ENCODE data around the gene ZC3H12C. TPM values are rescaled to one million over a fixed set of nuclear protein-coding genes. Genes with fewer than 3 reads are reported as not detected.
"Not testable (repeated sequence)": the region's sequence is repeated elsewhere in the genome, so short reads cannot be mapped to it uniquely, and the experiment has no call there.

ZC3H12C gene
- total and polyA plus RNA-seq, 5 donors from 2014 or later, result 0.02 to 3.0 (median 0.14) TPM; not detected in 1

DNA sequence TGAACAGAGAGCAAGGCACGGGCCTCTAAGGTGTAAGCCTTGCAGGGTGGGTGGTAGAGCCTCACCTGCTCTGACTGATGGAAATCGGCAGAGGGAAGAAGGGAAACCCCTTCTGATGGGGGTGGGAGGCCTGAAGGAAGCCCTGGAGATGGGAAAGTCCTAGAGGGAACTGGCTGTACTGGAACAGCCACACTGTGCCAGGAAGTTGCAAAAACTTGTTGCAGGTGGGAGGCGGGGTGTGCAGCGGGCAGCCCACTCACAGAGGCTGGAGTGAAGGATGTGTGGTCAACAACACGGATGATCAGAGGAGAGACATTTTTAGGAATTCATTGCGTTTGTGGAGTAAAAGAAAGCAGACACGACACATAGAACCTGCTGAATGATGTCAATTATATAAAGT, 91.3 kb downstream of the ZC3H12C start:
- Histone ChIP-seq H3K36me3 (ENCODE audit: control insufficient read depth, insufficient read depth, low read length) (no peaks in the 10 kb centered on the region), H3K4me3 (ENCODE audit: low read depth, low read length) (no peak overlapping the region), H3K9me3 (ENCODE audit: control insufficient read depth in 2 of 2, low read length in 2 of 2) (no peaks in the 10 kb centered on the region), H3K27ac (ENCODE audit: insufficient read depth, low read length, poor library complexity, severe bottlenecking) (no peak overlapping the region), H3K4me1 (ENCODE audit: control insufficient read depth, insufficient read depth, low read length, poor library complexity, severe bottlenecking) (no peaks in the 10 kb centered on the region), H3K27me3 (ENCODE audit: control insufficient read depth, insufficient read depth, low read length) (no peaks in the 10 kb centered on the region)
- no peak overlapping the region for H3K27ac Mint-ChIP-seq
- DNase-seq, result no peak
- H3K4me1 Mint-ChIP-seq, result no peaks in the 10 kb centered on the region
- no peaks in the 10 kb centered on the region for H3K9me3 Mint-ChIP-seq
- no peak for ATAC-seq (ENCODE audit: low read depth in 2 of 2)
- no peaks in the 10 kb centered on the region for H3K27me3 Mint-ChIP-seq
- H3K36me3 Mint-ChIP-seq, result no peaks in the 10 kb centered on the region
- no peak overlapping the region for H3K4me3 Mint-ChIP-seq

DNA sequence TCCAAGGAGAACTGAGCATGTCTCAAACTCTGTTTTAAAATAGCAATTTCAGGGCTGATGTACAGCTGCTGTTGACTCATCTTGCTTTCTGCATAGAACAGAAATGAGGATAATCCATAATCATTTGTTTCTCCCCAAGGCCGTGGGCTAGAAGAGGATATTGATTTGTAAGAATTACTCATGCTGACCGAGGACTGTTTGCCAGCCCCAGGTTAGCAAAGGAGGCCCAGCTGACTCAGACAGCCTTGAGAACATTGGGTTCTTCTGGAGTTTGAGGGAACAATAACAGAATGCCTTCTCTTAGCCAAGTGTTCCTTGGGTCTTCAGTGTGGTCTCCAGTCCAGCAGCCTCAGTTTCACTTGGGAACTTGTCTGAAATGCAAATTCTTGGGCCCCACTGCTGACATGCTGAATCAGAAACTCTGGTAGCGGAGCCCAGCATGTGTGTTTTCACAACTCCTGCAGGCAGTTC, 92.0 kb downstream of the ZC3H12C start:
- DNase-seq (no peak), ATAC-seq (ENCODE audit: low read depth in 2 of 2) (no peak)
- Histone ChIP-seq H3K9me3 (ENCODE audit: control insufficient read depth in 2 of 2, low read length in 2 of 2) (no peaks in the 10 kb centered on the region), H3K27ac (ENCODE audit: insufficient read depth, low read length, poor library complexity, severe bottlenecking) (no peak overlapping the region), H3K36me3 (ENCODE audit: control insufficient read depth, insufficient read depth, low read length) (no peaks in the 10 kb centered on the region), H3K27me3 (ENCODE audit: control insufficient read depth, insufficient read depth, low read length) (no peaks in the 10 kb centered on the region), H3K4me3 (ENCODE audit: low read depth, low read length) (no peak overlapping the region), H3K4me1 (ENCODE audit: control insufficient read depth, insufficient read depth, low read length, poor library complexity, severe bottlenecking) (no peaks in the 10 kb centered on the region)
- H3K4me1 Mint-ChIP-seq, result no peaks in the 10 kb centered on the region
- no peak overlapping the region for H3K27ac Mint-ChIP-seq
- no peak overlapping the region for H3K4me3 Mint-ChIP-seq
- no peaks in the 10 kb centered on the region for H3K36me3 Mint-ChIP-seq
- no peaks in the 10 kb centered on the region for H3K9me3 Mint-ChIP-seq
- no peaks in the 10 kb centered on the region for H3K27me3 Mint-ChIP-seq

DNA sequence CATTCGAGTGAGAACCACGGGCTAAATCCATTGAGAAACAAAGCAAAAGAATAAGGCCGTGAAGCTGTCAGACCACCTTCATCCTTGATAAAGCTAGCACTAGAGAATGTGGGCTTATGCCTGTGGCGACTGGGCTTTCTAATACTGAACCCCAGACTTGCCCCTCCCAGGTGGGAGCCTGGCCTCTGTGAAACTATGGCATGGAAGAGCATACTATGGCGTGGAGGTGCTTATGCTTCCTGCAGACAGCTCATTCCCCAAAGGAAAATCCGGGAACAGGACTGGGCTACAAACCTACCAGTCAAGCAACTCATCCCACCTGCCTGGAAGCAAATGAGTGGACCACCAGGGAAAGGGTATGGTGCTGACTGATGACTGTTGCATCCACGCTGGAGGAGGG, 92.4 kb downstream of the ZC3H12C start:
- H3K4me1 Mint-ChIP-seq, result no peaks in the 10 kb centered on the region

DNA sequence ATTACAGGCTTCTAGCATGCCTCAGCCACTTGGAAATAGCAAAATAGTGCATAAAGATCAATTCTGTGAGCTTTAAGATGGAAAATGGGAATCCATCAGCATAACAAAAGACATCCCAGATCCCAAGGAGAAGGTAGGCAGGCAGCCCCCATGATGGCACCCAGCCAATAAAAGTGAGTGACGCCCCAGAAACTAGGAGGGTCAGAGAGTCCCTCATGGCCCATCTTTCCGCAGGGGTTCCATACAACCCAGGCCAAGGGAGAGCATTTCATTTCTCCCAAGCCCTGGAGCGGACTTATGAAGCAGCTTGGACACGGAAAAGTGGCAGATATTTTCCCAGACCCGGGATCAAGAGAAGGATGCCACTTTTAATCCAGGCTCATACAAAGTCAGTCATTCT, 93.3 kb downstream of the ZC3H12C start:
- Mint-ChIP-seq H3K36me3 (no peaks in the 10 kb centered on the region), H3K9me3 (no peaks in the 10 kb centered on the region), H3K4me1 (no peaks in the 10 kb centered on the region), H3K27ac (no peak overlapping the region), H3K27me3 (no peaks in the 10 kb centered on the region), H3K4me3 (no peak overlapping the region)
- H3K4me3 ChIP-seq (ENCODE audit: low read depth, low read length), result no peak overlapping the region
- no peaks in the 10 kb centered on the region for H3K4me1 ChIP-seq (ENCODE audit: control insufficient read depth, insufficient read depth, low read length, poor library complexity, severe bottlenecking)
- no peak for DNase-seq
- H3K9me3 ChIP-seq (ENCODE audit: control insufficient read depth in 2 of 2, low read length in 2 of 2), result no peaks in the 10 kb centered on the region
- no peaks in the 10 kb centered on the region for H3K27me3 ChIP-seq (ENCODE audit: control insufficient read depth, insufficient read depth, low read length)
- no peak overlapping the region for H3K27ac ChIP-seq (ENCODE audit: insufficient read depth, low read length, poor library complexity, severe bottlenecking)
- no peak for ATAC-seq (ENCODE audit: low read depth in 2 of 2)
- H3K36me3 ChIP-seq (ENCODE audit: control insufficient read depth, insufficient read depth, low read length), result no peaks in the 10 kb centered on the region

More for the DNA sequence above, 92.4 kb downstream of the ZC3H12C start:
- no peak overlapping the region for H3K27ac Mint-ChIP-seq
- no peak overlapping the region for H3K27ac ChIP-seq (ENCODE audit: insufficient read depth, low read length, poor library complexity, severe bottlenecking)
- no peak overlapping the region for H3K4me3 ChIP-seq (ENCODE audit: low read depth, low read length)
- H3K36me3 Mint-ChIP-seq, result no peaks in the 10 kb centered on the region
- no peak overlapping the region for H3K4me3 Mint-ChIP-seq
- H3K9me3 Mint-ChIP-seq, result no peaks in the 10 kb centered on the region
- no peaks in the 10 kb centered on the region for H3K36me3 ChIP-seq (ENCODE audit: control insufficient read depth, insufficient read depth, low read length)
- DNase-seq (no peak), ATAC-seq (ENCODE audit: low read depth in 2 of 2) (no peak)
- H3K9me3 ChIP-seq (ENCODE audit: control insufficient read depth in 2 of 2, low read length in 2 of 2), result no peaks in the 10 kb centered on the region
- no peaks in the 10 kb centered on the region for H3K27me3 ChIP-seq (ENCODE audit: control insufficient read depth, insufficient read depth, low read length)
- no peaks in the 10 kb centered on the region for H3K27me3 Mint-ChIP-seq
- no peaks in the 10 kb centered on the region for H3K4me1 ChIP-seq (ENCODE audit: control insufficient read depth, insufficient read depth, low read length, poor library complexity, severe bottlenecking)

GRCh38 chr11:110186867-110187266, 93.7 kb downstream of the ZC3H12C start:
- Histone ChIP-seq H3K27ac (ENCODE audit: insufficient read depth, low read length, poor library complexity, severe bottlenecking) (no peak overlapping the region), H3K36me3 (ENCODE audit: control insufficient read depth, insufficient read depth, low read length) (no peaks in the 10 kb centered on the region), H3K4me3 (ENCODE audit: low read depth, low read length) (no peak overlapping the region), H3K27me3 (ENCODE audit: control insufficient read depth, insufficient read depth, low read length) (no peaks in the 10 kb centered on the region), H3K4me1 (ENCODE audit: control insufficient read depth, insufficient read depth, low read length, poor library complexity, severe bottlenecking) (no peaks in the 10 kb centered on the region), H3K9me3 (ENCODE audit: control insufficient read depth in 2 of 2, low read length in 2 of 2) (no peaks in the 10 kb centered on the region)
- Mint-ChIP-seq H3K4me3 (no peak overlapping the region), H3K27me3 (no peaks in the 10 kb centered on the region), H3K4me1 (peaks cover 0 to 1% (median under 1%) of the 10 kb centered on the region in 4 donors), H3K9me3 (no peaks in the 10 kb centered on the region), H3K27ac (no peak overlapping the region), H3K36me3 (no peaks in the 10 kb centered on the region)
- DNase-seq, result no peak
- no peak for ATAC-seq (ENCODE audit: low read depth in 2 of 2)

- no peaks in the 10 kb centered on the region for H3K36me3 Mint-ChIP-seq
These were observed 94.5 kb downstream of the ZC3H12C start for GRCh38 chr11:110187731-110188130.

DNA sequence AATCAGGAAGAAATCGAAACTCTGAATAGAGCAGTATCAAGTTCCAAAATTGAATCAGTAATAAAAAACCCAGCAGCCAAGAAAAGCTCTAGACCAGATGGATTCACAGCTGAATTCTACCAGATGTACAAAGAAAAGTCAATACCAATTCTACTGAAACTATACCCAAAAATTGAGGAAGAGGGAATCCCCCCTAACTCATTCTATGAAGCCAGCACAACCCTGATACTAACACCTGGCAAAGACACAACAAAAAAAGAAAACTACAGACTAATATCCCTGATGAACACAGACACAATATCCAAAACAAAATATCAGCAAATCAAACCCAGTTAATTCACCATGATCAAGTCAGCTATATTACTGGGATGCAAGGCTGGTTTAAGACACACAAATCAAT, 97.7 kb downstream of the ZC3H12C start:
- Mint-ChIP-seq H3K4me1 (peaks cover 10 to 18% (median 14%) of the 10 kb centered on the region in 4 donors), H3K4me3 (no peak overlapping the region), H3K27me3 (peaks cover 6% of the 10 kb centered on the region)

More at GRCh38 chr11:110187731-110188130, 94.5 kb downstream of the ZC3H12C start:
- H3K4me1 ChIP-seq (ENCODE audit: control insufficient read depth, insufficient read depth, low read length, poor library complexity, severe bottlenecking), result peaks cover 4% of the 10 kb centered on the region
- Mint-ChIP-seq H3K27ac (no peak overlapping the region), H3K4me1 (peaks cover 5 to 10% (median 8%) of the 10 kb centered on the region in 4 donors), H3K4me3 (no peak overlapping the region), H3K27me3 (peaks cover 5% of the 10 kb centered on the region), H3K9me3 (peaks cover 0 to under 1% (median 0%) of the 10 kb centered on the region in 7 donors)
- no peak overlapping the region for H3K27ac ChIP-seq (ENCODE audit: insufficient read depth, low read length, poor library complexity, severe bottlenecking)
- no peak for ATAC-seq (ENCODE audit: low read depth in 2 of 2)
- H3K36me3 ChIP-seq (ENCODE audit: control insufficient read depth, insufficient read depth, low read length), result no peaks in the 10 kb centered on the region
- H3K9me3 ChIP-seq (ENCODE audit: control insufficient read depth in 2 of 2, low read length in 2 of 2), result no peaks in the 10 kb centered on the region
- DNase-seq, result no peak
- no peak overlapping the region for H3K4me3 ChIP-seq (ENCODE audit: low read depth, low read length)
- H3K27me3 ChIP-seq (ENCODE audit: control insufficient read depth, insufficient read depth, low read length), result no peaks in the 10 kb centered on the region

GRCh38 chr11:110192604-110193282, 99.6 kb downstream of the ZC3H12C start:
- Mint-ChIP-seq H3K4me1 (peaks cover 10 to 18% (median 14%) of the 10 kb centered on the region in 4 donors), H3K4me3 (peak overlapping the region; percentile 1 to 56 (median 47)), H3K27ac (peak overlapping the region in 2 of 3 donors; percentile 13 to 49)
- not testable (repeated sequence) for H3K4me1 ChIP-seq (ENCODE audit: control insufficient read depth, insufficient read depth, low read length, poor library complexity, severe bottlenecking); H3K9me3 ChIP-seq (ENCODE audit: control insufficient read depth in 2 of 2, low read length in 2 of 2); H3K36me3 ChIP-seq (ENCODE audit: control insufficient read depth, insufficient read depth, low read length); H3K27me3 Mint-ChIP-seq; H3K27ac ChIP-seq (ENCODE audit: insufficient read depth, low read length, poor library complexity, severe bottlenecking); H3K27me3 ChIP-seq (ENCODE audit: control insufficient read depth, insufficient read depth, low read length); H3K36me3 Mint-ChIP-seq; H3K9me3 Mint-ChIP-seq
- ATAC-seq (ENCODE audit: low read depth in 2 of 2) (peak; percentile 45 to 67), DNase-seq (peak in 2 of 3 donors; percentile 57 to 59)
- peak overlapping the region; percentile 8 for H3K4me3 ChIP-seq (ENCODE audit: low read depth, low read length)

More for the DNA sequence above, 97.7 kb downstream of the ZC3H12C start:
- Mint-ChIP-seq H3K36me3 (no peaks in the 10 kb centered on the region), H3K27ac (no peak overlapping the region), H3K9me3 (peaks cover 0 to 5% (median 0%) of the 10 kb centered on the region in 7 donors)
- Histone ChIP-seq H3K27ac (ENCODE audit: insufficient read depth, low read length, poor library complexity, severe bottlenecking) (no peak overlapping the region), H3K9me3 (ENCODE audit: control insufficient read depth in 2 of 2, low read length in 2 of 2) (no peaks in the 10 kb centered on the region), H3K36me3 (ENCODE audit: control insufficient read depth, insufficient read depth, low read length) (no peaks in the 10 kb centered on the region), H3K27me3 (ENCODE audit: control insufficient read depth, insufficient read depth, low read length) (no peaks in the 10 kb centered on the region), H3K4me3 (ENCODE audit: low read depth, low read length) (no peak overlapping the region), H3K4me1 (ENCODE audit: control insufficient read depth, insufficient read depth, low read length, poor library complexity, severe bottlenecking) (peaks cover 6% of the 10 kb centered on the region)
- DNase-seq, result no peak
- no peak for ATAC-seq (ENCODE audit: low read depth in 2 of 2)

Measured in CD4-positive, CD25-positive, alpha-beta regulatory T cell (primary cell).